GM18505 (cell line): ENCODE data around the gene HOXD3.

ENCODE experiments used
- ATAC-seq: cut with Tn5 transposase; IDR thresholded peaks from one replicate; pipeline ENCODE4 v1.9.1; 2021; ENCODE audit not compliant: unreplicated experiment
- POLR2A ChIP-seq: IDR thresholded peaks from 4 replicates; pipeline ENCODE4 v1.6.1; 2011; ENCODE audit warnings: borderline replicate concordance; ENCODE audit not compliant: insufficient read depth, insufficient read length; ENCODE audit errors: extremely low read depth

HOXD3 gene

DNA sequence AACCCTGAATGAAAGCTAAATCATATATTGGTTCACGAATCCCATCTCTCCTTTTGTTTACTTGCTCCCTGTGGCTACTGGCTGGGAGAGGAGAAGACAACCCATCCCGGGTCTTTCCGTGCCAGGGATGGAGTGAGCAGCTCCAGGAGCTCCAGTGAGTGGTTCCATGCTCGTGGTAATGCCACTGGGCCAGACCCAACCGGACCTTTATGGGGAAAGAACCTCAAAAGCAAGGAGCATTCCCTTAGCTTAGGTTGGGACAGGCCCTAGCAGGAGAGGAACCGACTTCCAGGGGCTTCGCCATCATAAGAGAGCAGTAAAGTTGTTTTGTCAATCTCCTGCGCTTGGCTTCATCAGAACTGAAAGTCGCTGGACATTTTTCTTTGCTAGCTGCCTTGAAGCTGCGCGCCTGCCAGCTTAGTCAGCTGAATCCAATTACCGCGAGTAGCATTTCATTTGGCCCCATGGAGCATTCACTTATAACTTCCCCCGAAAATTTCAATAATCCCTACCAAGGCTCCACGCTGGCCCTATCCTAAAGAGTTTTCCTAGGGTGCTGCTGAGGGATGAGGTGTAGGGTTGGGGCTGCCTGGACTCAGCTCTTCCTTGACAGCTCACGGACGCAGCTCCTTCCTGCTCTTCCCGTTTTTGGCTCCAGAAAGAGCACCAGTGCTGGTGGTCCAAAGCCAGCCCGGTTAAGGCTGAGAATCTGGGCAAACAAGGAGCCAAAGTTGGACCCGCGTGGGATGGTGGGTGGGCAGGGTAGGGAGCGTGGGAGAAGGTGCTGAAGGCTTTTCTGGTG lies 4.9 kb downstream of the HOXD3 start:
- ATAC-seq: no peak
- no peak for TF ChIP-seq POLR2A

DNA sequence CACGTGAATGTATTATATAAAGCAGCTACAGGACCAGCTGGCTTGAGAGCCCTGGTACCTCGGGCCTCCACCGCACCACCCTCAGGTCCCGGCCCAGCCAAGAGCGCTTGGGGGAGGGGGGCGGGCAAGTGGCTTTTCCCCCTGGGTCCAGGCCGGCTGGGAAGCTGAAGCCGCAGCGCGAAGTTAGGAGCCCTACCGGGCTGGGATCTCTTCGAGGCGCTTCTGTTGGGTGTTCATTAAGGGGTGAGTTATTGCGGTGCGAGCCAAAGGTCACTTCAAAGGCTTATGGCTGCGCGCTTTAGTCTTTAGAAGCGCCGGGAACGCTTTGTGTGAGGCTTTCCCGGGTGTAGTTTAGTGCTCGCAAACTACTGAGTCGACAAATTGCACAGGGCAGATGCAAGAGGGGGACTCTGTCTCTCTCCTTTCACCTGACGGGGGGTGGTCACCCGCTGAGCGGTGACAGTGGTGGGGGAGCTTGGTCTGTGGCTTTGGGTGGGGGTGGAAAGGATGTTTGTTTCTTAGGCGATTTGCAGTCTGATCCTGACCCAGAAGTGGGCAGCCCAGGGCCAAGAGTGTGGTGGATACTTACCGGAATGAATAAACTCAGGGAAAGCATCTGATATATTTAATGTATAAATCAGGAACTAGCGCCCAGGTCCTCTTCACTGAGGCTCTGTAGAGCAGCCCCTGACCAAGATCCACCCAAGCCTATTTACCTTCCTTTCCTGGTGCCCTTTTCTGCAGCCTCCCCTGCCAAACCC lies 6.0 kb downstream of the HOXD3 start:
- TF ChIP-seq POLR2A: no peak

DNA sequence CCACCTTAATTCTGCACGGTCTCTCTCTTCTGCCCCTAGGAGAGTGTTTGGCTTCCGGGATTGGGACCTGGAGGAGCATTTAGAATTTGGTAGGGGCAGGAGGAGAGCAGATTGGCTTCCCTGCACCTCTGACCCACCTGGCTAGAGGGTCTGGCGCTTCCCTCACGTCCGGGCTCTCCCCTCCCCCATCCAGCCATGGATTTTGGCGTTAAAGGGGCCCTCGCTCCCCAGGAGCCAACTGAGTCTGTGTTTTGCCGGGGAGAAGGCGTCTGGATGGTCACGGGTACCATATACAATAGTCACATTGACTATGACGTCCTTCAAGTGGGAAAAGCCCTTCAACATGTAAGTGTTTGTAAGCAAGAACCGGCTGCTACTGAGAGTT lies 6.6 kb downstream of the HOXD3 start:
- no peak for TF ChIP-seq POLR2A
- no peak for ATAC-seq

More for the DNA sequence above, 6.0 kb downstream of the HOXD3 start:
- no peak for ATAC-seq

DNA sequence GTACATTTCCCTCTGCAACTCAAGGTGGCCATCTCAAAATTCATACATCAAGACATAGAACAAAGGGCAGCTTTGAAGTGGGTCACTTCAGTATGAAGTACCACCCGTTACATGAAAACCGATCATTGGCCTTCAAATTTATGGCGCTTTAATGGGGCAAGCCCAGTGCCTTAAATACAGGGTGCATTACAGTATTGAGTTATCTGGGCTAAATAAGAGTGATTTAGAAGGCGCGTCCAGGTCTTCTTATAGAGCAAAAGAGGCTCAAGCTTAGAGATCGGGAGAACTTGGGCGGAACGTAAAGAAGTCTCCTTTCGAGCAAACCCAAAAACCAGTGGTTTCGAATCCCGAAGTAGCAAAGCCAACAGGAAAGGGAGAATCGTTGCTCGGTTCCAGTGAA lies 7.1 kb downstream of the HOXD3 start:
- ATAC-seq: no peak
- TF ChIP-seq POLR2A: no peak

DNA sequence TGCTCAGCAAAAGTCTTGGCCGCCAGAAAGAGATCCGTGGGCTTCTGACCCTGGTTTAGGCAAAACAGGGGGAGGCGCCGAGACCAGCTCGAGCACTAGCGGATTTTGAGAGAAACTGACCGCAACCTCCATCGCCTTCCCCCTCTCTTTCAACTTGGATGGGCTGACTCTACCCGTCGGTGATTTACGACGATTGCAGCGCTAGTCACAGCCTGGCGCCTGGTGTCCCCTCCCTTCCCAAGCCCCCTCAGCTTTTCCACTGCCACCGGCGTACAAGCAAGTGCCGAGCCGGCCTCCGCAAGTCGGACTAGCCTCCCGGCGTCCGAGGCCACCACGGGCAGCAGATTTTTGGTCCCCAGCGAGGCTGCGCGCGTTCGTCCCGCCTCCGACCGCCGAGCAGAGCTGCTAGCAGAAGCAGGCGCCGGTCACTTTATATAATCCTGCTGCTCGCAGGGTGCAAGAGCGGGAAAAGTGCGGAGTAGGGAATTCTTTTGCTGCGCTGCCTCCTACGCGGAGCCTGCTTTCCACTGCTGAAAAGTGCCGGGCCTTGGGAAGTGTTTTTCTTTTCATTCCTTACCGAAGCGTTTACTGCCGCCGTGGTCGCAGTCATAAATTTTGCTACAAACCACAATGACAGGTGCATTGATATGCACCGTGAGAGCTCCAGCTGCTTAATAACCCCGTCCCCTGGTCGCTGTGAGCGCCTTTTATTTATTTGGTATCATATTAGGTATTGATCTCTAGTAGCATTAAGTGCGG lies 7.7 kb downstream of the HOXD3 start:
- no peak for TF ChIP-seq POLR2A
- no peak for ATAC-seq

DNA sequence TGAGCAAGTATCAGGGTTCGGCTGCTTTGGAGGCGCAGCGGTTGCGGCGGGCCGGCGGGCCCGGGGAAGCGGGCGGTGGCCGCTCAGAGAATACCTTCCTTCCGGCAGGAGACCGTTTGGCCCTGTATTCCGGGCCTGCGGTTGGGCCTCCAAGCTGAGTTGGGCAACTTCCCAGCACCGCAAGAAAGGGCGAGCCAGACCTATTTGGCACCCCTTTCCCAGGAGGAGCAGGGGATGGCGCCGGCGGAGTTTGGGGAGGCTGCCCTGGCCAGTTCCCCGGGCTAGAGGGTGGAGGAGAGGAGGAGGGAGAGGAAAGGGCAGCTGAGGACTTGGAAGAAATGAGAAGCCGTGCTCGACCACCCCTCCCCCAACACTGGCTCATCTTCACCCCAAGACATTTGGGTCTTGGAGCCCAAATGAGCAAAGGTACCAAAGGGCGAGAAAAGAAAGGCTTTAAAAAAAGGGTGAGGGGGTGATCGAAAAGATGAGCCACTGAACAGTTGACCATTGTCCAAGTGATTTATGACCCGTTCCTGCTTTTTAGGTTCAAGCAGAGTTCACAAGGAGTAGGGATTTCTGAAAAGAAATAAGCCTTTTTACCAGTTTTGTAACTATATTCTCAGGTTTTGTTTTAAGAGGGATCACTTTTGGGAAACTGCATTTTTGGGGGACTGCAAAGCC lies 8.4 kb downstream of the HOXD3 start:
- no peak for TF ChIP-seq POLR2A
- no peak for ATAC-seq

DNA sequence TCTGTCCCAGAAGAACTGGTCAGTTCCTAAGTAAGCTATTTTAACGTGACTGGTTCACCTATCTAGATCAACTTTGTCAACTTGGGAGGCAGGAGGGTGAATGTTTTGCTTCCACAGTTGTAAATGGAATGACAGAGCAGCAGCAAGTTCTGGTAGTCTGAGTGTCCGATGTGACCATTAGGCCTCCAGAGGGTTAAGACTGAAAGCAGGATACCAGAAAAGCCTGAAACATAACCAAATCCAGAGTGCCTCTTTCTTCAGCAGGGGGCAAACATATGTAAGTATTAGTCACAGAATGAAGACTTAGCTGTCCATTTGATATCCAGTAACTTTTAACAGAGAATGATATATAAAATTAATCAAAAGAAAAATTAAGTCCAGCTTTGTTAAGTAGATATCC lies 9.2 kb downstream of the HOXD3 start:
- no peak for ATAC-seq
- TF ChIP-seq POLR2A: no peak

DNA sequence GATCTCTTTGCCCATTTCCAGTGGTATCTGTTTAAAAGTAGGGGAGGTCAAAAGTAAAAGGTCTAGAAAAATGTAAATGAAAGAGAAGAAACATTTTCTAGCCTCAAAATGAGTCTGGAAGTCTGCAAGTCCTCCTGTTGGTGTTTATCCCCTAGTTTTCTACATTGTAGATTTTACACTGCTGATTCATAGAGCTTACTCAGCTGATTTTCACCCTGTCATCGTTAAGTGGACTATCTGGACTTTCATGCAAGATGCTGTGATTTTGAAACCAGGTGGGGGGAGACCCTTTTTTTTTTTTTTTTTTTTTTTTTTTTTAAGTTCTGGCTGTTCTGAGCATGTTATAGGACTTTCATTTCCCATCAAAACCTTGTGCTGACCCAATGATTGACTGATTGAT lies 10.3 kb downstream of the HOXD3 start:
- no peak for TF ChIP-seq POLR2A
- no peak for ATAC-seq

DNA sequence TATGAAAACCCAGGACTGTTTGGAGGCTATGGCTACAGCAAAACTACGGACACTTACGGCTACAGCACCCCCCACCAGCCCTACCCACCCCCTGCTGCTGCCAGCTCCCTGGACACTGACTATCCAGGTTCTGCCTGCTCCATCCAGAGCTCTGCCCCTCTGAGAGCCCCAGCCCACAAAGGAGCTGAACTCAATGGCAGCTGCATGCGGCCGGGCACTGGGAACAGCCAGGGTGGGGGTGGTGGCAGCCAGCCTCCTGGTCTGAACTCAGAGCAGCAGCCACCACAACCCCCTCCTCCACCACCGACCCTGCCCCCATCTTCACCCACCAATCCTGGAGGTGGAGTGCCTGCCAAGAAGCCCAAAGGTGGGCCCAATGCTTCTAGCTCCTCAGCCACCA lies 12.1 kb downstream of the HOXD3 start:
- no peak for TF ChIP-seq POLR2A

DNA sequence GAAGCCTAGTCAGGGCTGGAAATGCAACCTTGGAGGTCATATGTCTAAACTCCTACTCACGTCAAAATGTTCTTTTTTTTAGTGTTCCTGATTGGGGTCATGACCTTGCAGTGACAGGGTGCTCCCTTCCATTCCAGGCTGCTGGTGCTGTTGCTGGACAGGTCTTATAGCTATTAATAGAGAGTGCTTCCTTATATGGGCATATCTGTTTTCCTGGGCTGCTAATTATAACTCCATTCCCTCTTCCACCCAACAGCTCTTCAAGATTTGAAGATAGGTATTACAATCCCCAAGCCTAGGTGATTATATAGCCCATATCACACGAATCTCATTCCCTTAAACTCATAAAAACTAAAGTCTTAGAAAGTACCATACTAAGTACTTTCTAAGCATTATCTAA lies 12.6 kb downstream of the HOXD3 start:
- no peak for ATAC-seq
- TF ChIP-seq POLR2A: no peak

More for the DNA sequence above, 12.1 kb downstream of the HOXD3 start:
- no peak for ATAC-seq

DNA sequence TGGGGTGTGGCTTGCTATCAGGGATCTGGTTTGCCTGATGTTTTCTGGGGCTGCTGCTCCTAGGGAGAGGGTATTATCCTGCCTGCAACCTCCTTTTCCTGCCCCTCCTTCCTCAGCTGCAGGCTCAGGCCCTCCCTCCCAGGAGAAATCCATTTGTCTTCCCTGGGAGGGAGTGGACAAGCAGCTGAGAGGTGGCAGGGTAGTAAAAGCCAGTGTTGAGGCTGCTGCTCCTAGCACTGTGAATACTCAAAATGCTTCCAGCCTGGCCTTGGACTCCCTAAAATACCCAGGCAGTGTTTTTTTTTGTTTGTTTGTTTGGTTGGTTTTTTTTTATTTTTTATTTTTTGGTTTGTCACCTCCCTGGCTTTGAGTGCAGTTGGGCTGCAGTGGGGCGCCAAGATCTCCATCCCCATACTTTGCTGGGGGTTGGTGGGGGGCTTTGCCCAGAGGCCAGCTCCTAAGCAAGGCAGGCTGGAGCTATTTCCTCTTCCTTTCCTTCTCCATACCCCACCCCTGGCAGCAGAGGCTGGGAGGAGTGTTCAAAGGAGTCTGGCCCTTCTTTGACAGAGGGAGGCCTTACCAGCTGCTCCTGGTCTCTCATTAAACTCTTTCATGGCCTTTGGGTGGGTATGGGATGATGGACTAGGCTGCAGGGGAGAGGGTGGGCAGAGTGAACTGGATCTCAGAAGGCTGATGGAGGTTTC lies 13.6 kb downstream of the HOXD3 start:
- TF ChIP-seq POLR2A: no peak
- no peak for ATAC-seq

DNA sequence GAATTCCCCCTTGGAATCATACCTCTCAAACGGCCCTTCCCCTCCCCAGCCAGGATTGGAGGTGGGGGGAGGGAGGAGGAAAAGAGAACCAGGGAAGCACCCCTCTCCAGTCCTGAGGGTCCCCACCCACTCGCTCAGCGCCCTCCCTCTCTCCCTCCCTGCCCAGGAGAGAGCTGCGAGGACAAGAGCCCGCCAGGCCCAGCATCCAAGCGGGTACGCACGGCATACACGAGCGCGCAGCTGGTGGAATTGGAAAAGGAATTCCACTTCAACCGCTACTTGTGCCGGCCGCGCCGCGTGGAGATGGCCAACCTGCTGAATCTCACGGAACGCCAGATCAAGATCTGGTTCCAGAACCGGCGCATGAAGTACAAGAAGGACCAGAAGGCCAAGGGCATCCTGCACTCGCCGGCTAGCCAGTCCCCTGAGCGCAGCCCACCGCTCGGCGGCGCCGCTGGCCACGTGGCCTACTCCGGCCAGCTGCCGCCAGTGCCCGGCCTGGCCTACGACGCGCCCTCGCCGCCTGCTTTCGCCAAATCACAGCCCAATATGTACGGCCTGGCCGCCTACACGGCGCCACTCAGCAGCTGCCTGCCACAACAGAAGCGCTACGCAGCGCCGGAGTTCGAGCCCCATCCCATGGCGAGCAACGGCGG lies 14.4 kb downstream of the HOXD3 start:
- TF ChIP-seq POLR2A: no peak
- no peak for ATAC-seq
